HEK293 (cell line): ENCODE measurements around the gene SLC18A2.

ENCODE experiments used
- CTCF ChIA-PET: fragments of 350-600 bp; formaldehyde crosslinking; extraction: SDS; loops from one replicate; lab custom pipeline; 2021; ENCODE audit warnings: antibody characterized with exemption; lab: Yijun Ruan, JAX
- POLR2A ChIA-PET: fragments of 300-600 bp; formaldehyde crosslinking; extraction: SDS; loops from one replicate; lab custom pipeline; 2020; ENCODE audit warnings: antibody characterized with exemption, inconsistent platforms; lab: Yijun Ruan, JAX
- H3K27ac ChIP-seq: fragments of 200-500 bp; sonication (Bioruptor generic); 2 replicates; pipeline ENCODE4 v1.5.1; 2014; ENCODE audit warnings: low read depth, low read length, control low read depth, inconsistent platforms; ENCODE audit errors: extremely low read depth
- H3K36me3 ChIP-seq, 2 experiments: fragments of 200-500 bp in 1 of 2; sonication (Bioruptor generic) in 1 of 2; 1 replicate in 1 of 2; 2 replicates in 1 of 2; pipeline ENCODE4 v1.5.1; 2014 to 2017; ENCODE audit warnings: inconsistent platforms in 2 of 2, low read length in 2 of 2; ENCODE audit not compliant: control insufficient read depth in 2 of 2, insufficient read depth in 1 of 2
- H3K4me1 ChIP-seq: fragments of 200-500 bp; sonication (Bioruptor generic); 2 replicates; pipeline ENCODE4 v1.5.1; 2014; ENCODE audit warnings: mild to moderate bottlenecking, low read length, inconsistent platforms; ENCODE audit not compliant: control insufficient read depth, insufficient read depth
- H3K4me3 ChIP-seq: 2 replicates; pipeline ENCODE4 v1.5.1; 2011; ENCODE audit warnings: low read depth, mild to moderate bottlenecking, control low read depth, low read length, moderate library complexity
- H3K9me3 ChIP-seq: fragments of 200-500 bp; sonication (Bioruptor generic); 2 replicates; pipeline ENCODE4 v1.5.1; 2014; ENCODE audit warnings: low read depth, low read length, inconsistent platforms; ENCODE audit not compliant: control insufficient read depth, insufficient read depth
- FEZF1 ChIP-seq: fragments of 450-650 bp; formaldehyde crosslinking; IDR thresholded peaks from 2 replicates; pipeline ENCODE4 v1.5.1; 2016; ENCODE audit warnings: missing biosample characterization, missing genetic modification characterization
- GFI1B ChIP-seq: fragments of 450-650 bp; formaldehyde crosslinking; IDR thresholded peaks from 2 replicates; pipeline ENCODE4 v1.5.1; 2016; ENCODE audit warnings: missing biosample characterization, missing genetic modification characterization
- GLI2 ChIP-seq: fragments of 450-650 bp; formaldehyde crosslinking; IDR thresholded peaks from 2 replicates; pipeline ENCODE4; 2017; ENCODE audit warnings: missing biosample characterization, missing genetic modification characterization, low read depth, borderline replicate concordance
- GLI4 ChIP-seq: fragments of 450-650 bp; formaldehyde crosslinking; IDR thresholded peaks from 2 replicates; pipeline ENCODE4 v1.5.1; 2016; ENCODE audit warnings: missing biosample characterization, missing genetic modification characterization
- KLF17 ChIP-seq: fragments of 450-650 bp; formaldehyde crosslinking; IDR thresholded peaks from 2 replicates; pipeline ENCODE4 v1.5.1; 2016; ENCODE audit warnings: missing biosample characterization, missing genetic modification characterization
- KLF7 ChIP-seq: fragments of 450-650 bp; formaldehyde crosslinking; IDR thresholded peaks from 2 replicates; pipeline ENCODE4 v1.5.1; 2016; ENCODE audit warnings: missing biosample characterization, missing genetic modification characterization, borderline replicate concordance
- MZF1 ChIP-seq: fragments of 450-650 bp; formaldehyde crosslinking; IDR thresholded peaks from 2 replicates; pipeline ENCODE4 v1.5.1; 2017; ENCODE audit warnings: missing biosample characterization, missing genetic modification characterization, borderline replicate concordance
- SETDB1 ChIP-seq: IDR thresholded peaks from one replicate; pipeline ENCODE4 v1.6.1; 2017; ENCODE audit warnings: mild to moderate bottlenecking, low read length, moderate library complexity, mixed read lengths; ENCODE audit not compliant: insufficient read length
- SP7 ChIP-seq: fragments of 450-650 bp; formaldehyde crosslinking; IDR thresholded peaks from 2 replicates; pipeline ENCODE4 v1.5.1; 2016; ENCODE audit warnings: missing biosample characterization, missing genetic modification characterization
- WT1 ChIP-seq: fragments of 450-650 bp; formaldehyde crosslinking; IDR thresholded peaks from 2 replicates; pipeline ENCODE4 v1.5.1; 2016; ENCODE audit warnings: missing biosample characterization, missing genetic modification characterization
- YY1 ChIP-seq: fragments of 450-650 bp; formaldehyde crosslinking; IDR thresholded peaks from 2 replicates; pipeline ENCODE4 v1.5.1; 2018; ENCODE audit warnings: missing biosample characterization, missing genetic modification characterization
- ZFHX2 ChIP-seq: fragments of 450-650 bp; formaldehyde crosslinking; conservative IDR thresholded peaks from 2 replicates; pipeline ENCODE4 v1.5.1; 2016; ENCODE audit warnings: missing biosample characterization, missing genetic modification characterization
- ZFP41 ChIP-seq: fragments of 450-650 bp; formaldehyde crosslinking; IDR thresholded peaks from 2 replicates; pipeline ENCODE4 v1.5.1; 2016; ENCODE audit warnings: missing biosample characterization, missing genetic modification characterization, borderline replicate concordance
- ZNF138 ChIP-seq: fragments of 450-650 bp; formaldehyde crosslinking; IDR thresholded peaks from 2 replicates; pipeline ENCODE4 v1.5.1; 2016; ENCODE audit warnings: missing biosample characterization, missing genetic modification characterization, borderline replicate concordance
- ZNF169 ChIP-seq: fragments of 450-650 bp; formaldehyde crosslinking; IDR thresholded peaks from 2 replicates; pipeline ENCODE4 v1.5.1; 2016; ENCODE audit warnings: missing biosample characterization, missing genetic modification characterization
- ZNF19 ChIP-seq: fragments of 450-650 bp; formaldehyde crosslinking; IDR thresholded peaks from 2 replicates; pipeline ENCODE4; 2016; ENCODE audit warnings: missing biosample characterization, missing genetic modification characterization, low read depth
- ZNF214 ChIP-seq: fragments of 450-650 bp; formaldehyde crosslinking; IDR thresholded peaks from 2 replicates; pipeline ENCODE4 v1.5.1; 2017; ENCODE audit warnings: missing biosample characterization, mild to moderate bottlenecking, missing genetic modification characterization, borderline replicate concordance
- ZNF391 ChIP-seq: fragments of 450-650 bp; formaldehyde crosslinking; IDR thresholded peaks from 2 replicates; pipeline ENCODE4 v1.5.1; 2016; ENCODE audit warnings: low read depth, missing biosample characterization, missing genetic modification characterization, borderline replicate concordance
- ZNF416 ChIP-seq: fragments of 450-650 bp; formaldehyde crosslinking; IDR thresholded peaks from 2 replicates; pipeline ENCODE4 v1.5.1; 2016; ENCODE audit warnings: missing biosample characterization, missing genetic modification characterization
- ZNF501 ChIP-seq: fragments of 450-650 bp; formaldehyde crosslinking; IDR thresholded peaks from 2 replicates; pipeline ENCODE4 v1.5.1; 2016; ENCODE audit warnings: missing biosample characterization, missing genetic modification characterization
- ZNF513 ChIP-seq: fragments of 450-650 bp; IDR thresholded peaks from 2 replicates; pipeline ENCODE4 v1.5.1; 2018; ENCODE audit warnings: missing biosample characterization, missing genetic modification characterization
- ZNF549 ChIP-seq: fragments of 450-650 bp; IDR thresholded peaks from 2 replicates; pipeline ENCODE4 v1.5.1; 2018; ENCODE audit warnings: missing biosample characterization, missing genetic modification characterization, mild to moderate bottlenecking, inconsistent platforms, moderate library complexity
- ZNF561 ChIP-seq: fragments of 450-650 bp; IDR thresholded peaks from 2 replicates; pipeline ENCODE4 v1.5.1; 2018; ENCODE audit warnings: missing biosample characterization, missing genetic modification characterization, borderline replicate concordance
- ZNF624 ChIP-seq: fragments of 450-650 bp; formaldehyde crosslinking; IDR thresholded peaks from 2 replicates; pipeline ENCODE4 v1.5.1; 2017; ENCODE audit warnings: missing biosample characterization, missing genetic modification characterization
- ZNF664 ChIP-seq: fragments of 450-650 bp; formaldehyde crosslinking; IDR thresholded peaks from 2 replicates; pipeline ENCODE4 v1.5.1; 2016; ENCODE audit warnings: missing biosample characterization, missing genetic modification characterization
- ZNF704 ChIP-seq: fragments of 450-650 bp; formaldehyde crosslinking; IDR thresholded peaks from 2 replicates; pipeline ENCODE4 v1.5.1; 2016; ENCODE audit warnings: missing biosample characterization, missing genetic modification characterization
- ZNF76 ChIP-seq: fragments of 450-650 bp; formaldehyde crosslinking; IDR thresholded peaks from 2 replicates; pipeline ENCODE4; 2016; ENCODE audit warnings: low read depth, missing biosample characterization, missing genetic modification characterization, borderline replicate concordance
- ZNF843 ChIP-seq: fragments of 450-650 bp; formaldehyde crosslinking; IDR thresholded peaks from 2 replicates; pipeline ENCODE4 v1.5.1; 2016; ENCODE audit warnings: missing biosample characterization, missing genetic modification characterization
- ZSCAN23 ChIP-seq: fragments of 450-650 bp; formaldehyde crosslinking; IDR thresholded peaks from 2 replicates; pipeline ENCODE4 v1.5.1; 2016; ENCODE audit warnings: missing biosample characterization, missing genetic modification characterization
- TF ChIP-seq, protein P1 (sequence below): fragments of 450-650 bp; formaldehyde crosslinking; IDR thresholded peaks from 2 replicates; pipeline ENCODE4 v1.5.1; 2016; ENCODE audit warnings: missing biosample characterization, missing genetic modification characterization
- TF ChIP-seq, protein P2 (sequence below): fragments of 450-650 bp; formaldehyde crosslinking; IDR thresholded peaks from 2 replicates; pipeline ENCODE4 v1.5.1; 2017; ENCODE audit warnings: missing biosample characterization, missing genetic modification characterization

Gene SLC18A2

DNA sequence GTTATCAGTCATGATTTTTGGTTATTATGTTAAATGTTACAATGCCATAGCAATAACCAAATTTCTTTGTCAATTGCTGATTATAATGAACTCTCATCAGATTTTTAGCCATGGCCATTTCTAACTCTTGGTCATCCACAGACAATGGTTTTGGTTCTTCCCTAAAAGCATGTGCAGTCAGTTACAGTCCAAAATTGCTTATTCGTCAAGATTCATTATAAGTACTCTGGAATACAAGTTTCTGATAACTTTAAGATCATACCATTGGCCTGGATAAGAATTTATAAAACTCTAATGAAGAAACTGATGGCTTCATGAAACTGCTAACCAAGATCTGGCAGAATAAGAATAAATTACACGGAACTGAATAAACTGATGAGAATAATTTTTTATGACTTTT is 83.5 kb downstream of the SLC18A2 start:
- Histone ChIP-seq H3K9me3 (no peaks in the 10 kb centered on the region), H3K4me1 (peaks cover 9% of the 10 kb centered on the region), H3K36me3 (peaks cover 0 to 3% of the 10 kb centered on the region in 2 experiments; a peak in 1 of 3 replicates), H3K4me3 (no peak overlapping the region), H3K27ac (no peak overlapping the region)
- CTCF ChIA-PET = interaction anchor here (1.2 to 3.3 kb wide), 2 partner anchors 17 to 108 kb away, joined by 3 to 15 read pairs; no protein-coding TSS in a partner anchor
- POLR2A ChIA-PET = no interaction called here
- TF ChIP-seq ZNF501 = no peak
- no peak for TF ChIP-seq GLI2 (tag by site-specific recombination)
- TF ChIP-seq, protein P1, sequence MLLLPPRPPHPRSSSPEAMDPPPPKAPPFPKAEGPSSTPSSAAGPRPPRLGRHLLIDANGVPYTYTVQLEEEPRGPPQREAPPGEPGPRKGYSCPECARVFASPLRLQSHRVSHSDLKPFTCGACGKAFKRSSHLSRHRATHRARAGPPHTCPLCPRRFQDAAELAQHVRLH (tag by site-specific recombination) = no peak
- TF ChIP-seq KLF7 = no peak
- TF ChIP-seq SP7 (tag by site-specific recombination) = no peak
- no peak for TF ChIP-seq GFI1B (tag by site-specific recombination)
- TF ChIP-seq ZFHX2 (tag by site-specific recombination) = no peak
- TF ChIP-seq FEZF1 (tag by site-specific recombination) = no peak
- TF ChIP-seq ZNF76 (tag by site-specific recombination) = no peak
- no peak for TF ChIP-seq MZF1
- no peak for TF ChIP-seq KLF17
- TF ChIP-seq ZNF624 = no peak
- no peak for TF ChIP-seq ZNF214 (tag by site-specific recombination)
- TF ChIP-seq YY1 (tag by site-specific recombination) = no peak
- TF ChIP-seq WT1 (tag by site-specific recombination) = no peak
- no peak for TF ChIP-seq ZNF391
- TF ChIP-seq ZNF138 (tag by site-specific recombination) = no peak

- ChIA-PET POLR2A (no interaction called here), CTCF (interaction anchor here (1.5 kb wide), 1 partner anchor 110 kb away, joined by 11 read pairs; no protein-coding TSS in a partner anchor)
- Histone ChIP-seq H3K4me1 (peaks cover 12% of the 10 kb centered on the region), H3K36me3 (peaks cover 0 to 3% of the 10 kb centered on the region in 2 experiments; a peak in 2 of 3 replicates), H3K27ac (no peak overlapping the region), H3K9me3 (no peaks in the 10 kb centered on the region), H3K4me3 (no peak overlapping the region)
- TF ChIP-seq, protein P2, sequence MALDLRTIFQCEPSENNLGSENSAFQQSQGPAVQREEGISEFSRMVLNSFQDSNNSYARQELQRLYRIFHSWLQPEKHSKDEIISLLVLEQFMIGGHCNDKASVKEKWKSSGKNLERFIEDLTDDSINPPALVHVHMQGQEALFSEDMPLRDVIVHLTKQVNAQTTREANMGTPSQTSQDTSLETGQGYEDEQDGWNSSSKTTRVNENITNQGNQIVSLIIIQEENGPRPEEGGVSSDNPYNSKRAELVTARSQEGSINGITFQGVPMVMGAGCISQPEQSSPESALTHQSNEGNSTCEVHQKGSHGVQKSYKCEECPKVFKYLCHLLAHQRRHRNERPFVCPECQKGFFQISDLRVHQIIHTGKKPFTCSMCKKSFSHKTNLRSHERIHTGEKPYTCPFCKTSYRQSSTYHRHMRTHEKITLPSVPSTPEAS = no peak
- TF ChIP-seq ZFP41 (no peak), ZSCAN23 (no peak), ZNF549 (tag by site-specific recombination) (no peak), ZNF513 (no peak), ZNF138 (tag by site-specific recombination) (no peak), ZNF843 (no peak), SETDB1 (no peak), ZNF704 (tag by site-specific recombination) (no peak), GLI4 (no peak), ZNF664 (no peak), ZNF561 (tag by site-specific recombination) (no peak), ZNF416 (tag by site-specific recombination) (no peak), ZNF169 (no peak), ZNF19 (tag by site-specific recombination) (no peak)
Measured at GRCh38 chr10:117327262-117327661, 86.3 kb downstream of the SLC18A2 start.
